Fibroblast of pulmonary artery (primary cell): Measurements from ENCODE around the gene RAB37.

ENCODE experiments used
- DNase-seq: peaks from one replicate; pipeline ENCODE4 v3.0.0-alpha.2; 2010; ENCODE audit warnings: low read depth
- H3K4me3 ChIP-seq: replicated peaks from 2 replicates; pipeline ENCODE4 v1.5.1; 2011; ENCODE audit warnings: low read depth, mild to moderate bottlenecking, control low read depth, low read length, moderate library complexity
- TF ChIP-seq, protein P1 (sequence below): IDR thresholded peaks from 2 replicates; pipeline ENCODE4 v1.5.1; 2011; ENCODE audit warnings: mild to moderate bottlenecking, control low read depth, low read length, inconsistent platforms; ENCODE audit errors: missing control alignments

RAB37 gene

DNA sequence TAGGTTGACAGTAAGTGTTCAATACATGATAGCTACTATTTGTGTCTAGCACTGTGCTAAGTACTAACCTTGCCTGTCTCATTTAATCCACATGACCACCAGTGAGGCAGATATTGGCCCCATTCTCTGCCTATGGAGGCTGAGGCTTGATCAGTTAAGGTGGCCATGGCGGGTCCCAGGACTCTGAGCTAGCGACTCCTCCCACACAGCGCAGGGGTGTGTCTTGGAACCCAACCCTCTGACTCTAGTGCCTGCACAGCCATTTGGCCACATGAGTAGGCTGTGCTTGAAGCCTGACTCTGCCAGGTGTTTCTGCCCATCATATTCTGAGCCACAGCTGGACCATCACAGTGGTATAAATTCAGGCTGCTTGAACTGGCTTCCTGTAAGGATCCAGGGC is 17.8 kb downstream of the RAB37 start:
- no peak for DNase-seq
- no peak overlapping the region for H3K4me3 ChIP-seq
- TF ChIP-seq, protein P1, sequence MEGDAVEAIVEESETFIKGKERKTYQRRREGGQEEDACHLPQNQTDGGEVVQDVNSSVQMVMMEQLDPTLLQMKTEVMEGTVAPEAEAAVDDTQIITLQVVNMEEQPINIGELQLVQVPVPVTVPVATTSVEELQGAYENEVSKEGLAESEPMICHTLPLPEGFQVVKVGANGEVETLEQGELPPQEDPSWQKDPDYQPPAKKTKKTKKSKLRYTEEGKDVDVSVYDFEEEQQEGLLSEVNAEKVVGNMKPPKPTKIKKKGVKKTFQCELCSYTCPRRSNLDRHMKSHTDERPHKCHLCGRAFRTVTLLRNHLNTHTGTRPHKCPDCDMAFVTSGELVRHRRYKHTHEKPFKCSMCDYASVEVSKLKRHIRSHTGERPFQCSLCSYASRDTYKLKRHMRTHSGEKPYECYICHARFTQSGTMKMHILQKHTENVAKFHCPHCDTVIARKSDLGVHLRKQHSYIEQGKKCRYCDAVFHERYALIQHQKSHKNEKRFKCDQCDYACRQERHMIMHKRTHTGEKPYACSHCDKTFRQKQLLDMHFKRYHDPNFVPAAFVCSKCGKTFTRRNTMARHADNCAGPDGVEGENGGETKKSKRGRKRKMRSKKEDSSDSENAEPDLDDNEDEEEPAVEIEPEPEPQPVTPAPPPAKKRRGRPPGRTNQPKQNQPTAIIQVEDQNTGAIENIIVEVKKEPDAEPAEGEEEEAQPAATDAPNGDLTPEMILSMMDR: no peak

DNA sequence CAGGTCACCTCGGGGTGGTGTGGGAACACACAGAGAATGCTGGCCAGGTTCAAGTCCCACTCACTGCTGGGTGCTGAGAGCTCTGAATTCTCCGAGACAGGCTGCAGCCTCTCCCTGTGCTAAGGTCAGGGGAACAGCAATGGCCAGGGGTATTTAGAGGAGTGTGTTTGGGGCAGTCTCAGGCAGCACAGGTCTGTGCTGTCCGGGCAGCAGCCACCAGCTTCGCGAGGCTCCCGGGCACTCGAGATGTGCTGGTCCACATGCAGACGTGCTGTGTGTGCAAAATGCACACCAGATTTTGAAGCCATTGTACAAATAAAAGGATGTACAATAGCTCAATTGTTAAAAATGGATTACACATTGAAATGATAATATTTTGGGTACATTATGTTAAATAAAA is 18.5 kb downstream of the RAB37 start:
- DNase-seq: no peak
- TF ChIP-seq, protein P1: no peak
- no peak overlapping the region for H3K4me3 ChIP-seq

DNA sequence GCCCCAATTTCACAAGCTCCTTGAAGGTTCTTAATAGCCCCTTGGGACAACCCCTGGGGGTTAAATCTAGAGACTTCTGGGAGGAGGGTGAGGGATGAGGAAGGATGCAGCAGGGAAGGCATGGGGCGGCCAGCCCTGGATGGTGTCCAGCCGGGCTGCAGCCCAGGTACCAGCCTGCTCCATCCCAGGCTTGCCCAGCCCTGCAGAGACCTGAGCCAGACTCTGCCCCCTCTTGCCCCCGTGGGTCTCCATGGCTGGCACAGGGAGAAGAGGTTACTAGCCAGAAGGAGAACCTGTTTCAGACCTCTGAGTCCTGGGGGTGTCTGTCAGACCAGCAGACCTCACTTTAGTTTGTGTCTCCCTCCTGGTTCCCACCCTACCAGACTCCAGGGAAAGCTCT is 19.8 kb downstream of the RAB37 start:
- H3K4me3 ChIP-seq: no peak overlapping the region
- no peak for DNase-seq
- TF ChIP-seq, protein P1: no peak

DNA sequence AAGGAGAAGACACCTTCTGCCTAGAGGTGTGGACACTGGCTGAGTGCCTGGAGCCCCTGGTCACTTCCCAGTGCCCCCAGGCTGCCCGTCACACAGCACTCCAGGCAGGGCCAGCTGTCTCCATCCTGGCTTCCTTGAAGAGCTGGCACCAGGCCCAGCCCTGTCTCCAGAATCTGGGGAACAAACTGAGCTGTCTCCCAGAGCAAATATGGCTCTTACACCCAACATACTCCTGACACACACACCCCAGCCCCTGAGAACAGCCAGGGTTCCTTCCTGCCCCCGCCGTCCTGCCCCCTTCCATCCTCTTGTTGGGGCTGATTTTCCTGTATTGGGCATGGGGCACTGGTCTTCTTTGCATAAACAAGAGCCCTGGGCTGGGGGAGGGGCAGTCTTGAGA is 20.4 kb downstream of the RAB37 start:
- DNase-seq: no peak
- TF ChIP-seq, protein P1: no peak
- H3K4me3 ChIP-seq: no peak overlapping the region

DNA sequence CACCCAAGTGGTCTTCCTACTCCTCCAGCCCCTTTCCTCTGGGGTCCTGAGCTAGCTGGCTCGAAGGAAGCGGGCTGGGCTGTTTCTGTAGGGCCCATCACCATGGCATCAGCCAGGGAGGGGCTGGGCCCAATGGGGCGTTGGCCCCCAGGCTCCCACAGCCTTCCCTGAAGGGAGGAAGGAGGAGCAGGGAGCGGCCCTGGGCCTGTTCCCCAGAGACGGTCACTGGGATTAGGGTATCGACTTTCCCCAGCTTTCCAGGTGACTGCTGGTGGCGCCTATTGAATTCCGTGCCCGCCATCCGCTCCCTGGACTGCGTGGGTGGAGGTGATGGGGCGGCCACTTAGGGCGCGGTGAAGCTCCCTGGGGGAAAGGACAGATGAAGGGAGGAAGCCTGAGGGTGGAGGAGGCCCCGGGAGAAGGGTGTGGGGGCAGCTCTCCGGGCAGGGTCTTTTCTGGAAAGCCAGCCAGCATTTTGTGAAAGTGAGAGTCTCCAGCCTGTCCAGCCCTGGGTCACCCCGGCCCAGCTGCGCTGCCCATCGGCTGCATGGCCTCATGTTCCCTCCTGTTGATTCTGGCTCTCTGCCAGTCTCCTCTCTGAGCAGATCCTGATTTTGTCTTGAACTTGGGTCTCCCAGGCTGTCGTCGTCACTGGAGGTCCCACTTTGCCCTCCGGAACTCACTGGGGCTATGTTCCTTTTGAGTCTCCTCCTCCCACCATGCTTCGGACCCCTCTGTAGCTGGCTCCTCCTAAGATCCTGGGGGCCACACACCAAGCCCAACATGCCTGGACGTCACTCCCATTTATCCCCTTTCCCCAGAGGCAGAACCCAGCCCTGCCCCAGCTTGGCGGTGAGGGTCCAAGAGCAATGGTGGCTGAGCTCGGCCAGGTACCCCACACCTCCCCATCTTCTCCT is 21.1 kb downstream of the RAB37 start:
- H3K4me3 ChIP-seq: no peak overlapping the region
- TF ChIP-seq, protein P1: no peak
- DNase-seq: peak; percentile 43

DNA sequence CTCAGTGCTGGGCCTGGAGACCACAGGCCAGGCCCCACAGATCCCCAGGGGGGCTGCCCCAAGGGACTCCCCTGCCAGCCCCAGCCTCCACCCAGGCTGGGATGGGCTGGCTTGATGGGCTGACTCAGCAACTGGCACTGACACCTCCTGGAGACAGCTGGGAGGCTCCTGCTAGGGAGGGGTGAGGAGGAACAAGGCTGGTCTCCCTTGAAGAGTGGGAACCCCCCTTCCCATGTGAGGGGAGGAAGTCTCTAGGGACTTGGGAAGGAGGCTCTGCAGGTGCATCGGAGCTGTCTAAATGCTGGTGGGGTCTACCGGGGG is 21.8 kb downstream of the RAB37 start:
- TF ChIP-seq, protein P1: no peak
- no peak overlapping the region for H3K4me3 ChIP-seq
- no peak for DNase-seq
